OCI-LY7 (cell line): ENCODE measurements around the gene SCTR. TPM values are rescaled to one million over a fixed set of nuclear protein-coding genes. Genes with fewer than 3 reads are reported as not detected.

Source experiments
- BruUV-seq: library from RNA; stranded (reverse); fragments of 400-500 nt; replicated peaks from 2 replicates; lab custom pipeline; 2021; lab: Mats Ljungman, UMichigan
- CTCF ChIA-PET: fragments of 300-600 bp; sonication (Branson Sonifier 250); formaldehyde crosslinking; loops from one replicate; lab custom pipeline; 2022; ENCODE audit warnings: antibody characterized with exemption; ENCODE audit not compliant: unreplicated experiment; lab: Charles Lee
- POLR2A ChIA-PET: fragments of 300-600 bp; sonication (Branson Sonifier 250); formaldehyde crosslinking; loops from one replicate; lab custom pipeline; 2022; ENCODE audit warnings: antibody characterized with exemption; lab: Charles Lee
- DNase-seq: peaks from one replicate; pipeline ENCODE4 v3.0.0-alpha.2; 2015; ENCODE audit warnings: low spot score
- H2AFZ ChIP-seq: fragments of 200-600 bp; sonication (generic), shearing (Covaris generic); 2 replicates; pipeline ENCODE4 v1.6.1; 2014; ENCODE audit warnings: mild to moderate bottlenecking, antibody characterized with exemption, low read length, moderate library complexity
- H3K27ac ChIP-seq: fragments of 200-600 bp; sonication (generic); 2 replicates; pipeline ENCODE4 v1.5.1; 2014; ENCODE audit warnings: mixed run types, low read depth, mild to moderate bottlenecking, moderate library complexity, low read length, inconsistent platforms; ENCODE audit not compliant: poor library complexity, severe bottlenecking
- H3K36me3 ChIP-seq: fragments of 200-600 bp; sonication (generic); 2 replicates; pipeline ENCODE4 v1.6.1; 2014; ENCODE audit warnings: mild to moderate bottlenecking, antibody characterized with exemption, low read length, moderate library complexity, mixed read lengths; ENCODE audit not compliant: insufficient read depth
- H3K4me1 ChIP-seq: fragments of 200-600 bp; sonication (generic); 2 replicates; pipeline ENCODE4 v1.5.1; 2014; ENCODE audit warnings: mild to moderate bottlenecking, low read length; ENCODE audit not compliant: insufficient read depth, poor library complexity, severe bottlenecking
- H3K4me2 ChIP-seq: fragments of 200-600 bp; sonication (generic); 2 replicates; pipeline ENCODE4 v1.6.1; 2014; ENCODE audit warnings: mild to moderate bottlenecking, low read length
- H3K4me3 ChIP-seq: fragments of 200-600 bp; sonication (generic); 2 replicates; pipeline ENCODE4 v1.5.1; 2014; ENCODE audit warnings: mild to moderate bottlenecking, low read depth, low read length; ENCODE audit not compliant: poor library complexity, severe bottlenecking
- H3K79me2 ChIP-seq: fragments of 200-600 bp; sonication (generic); 2 replicates; pipeline ENCODE4 v1.6.1; 2016; ENCODE audit warnings: low read depth, mild to moderate bottlenecking, low read length, moderate library complexity, mixed read lengths; ENCODE audit not compliant: insufficient read depth
- H3K9me2 ChIP-seq: fragments of 200-600 bp; sonication (generic); 2 replicates; pipeline ENCODE4 v1.6.1; 2016; ENCODE audit warnings: mild to moderate bottlenecking, low read length, mixed read lengths; ENCODE audit not compliant: insufficient read depth
- H3K9me3 ChIP-seq: fragments of 200-600 bp; sonication (generic); 2 replicates; pipeline ENCODE4 v1.6.1; 2014; ENCODE audit warnings: mild to moderate bottlenecking, mixed run types, low read length, mixed read lengths
- H4K20me1 ChIP-seq: fragments of 200-600 bp; sonication (generic); 2 replicates; pipeline ENCODE4 v1.6.1; 2014; ENCODE audit warnings: mild to moderate bottlenecking, antibody characterized with exemption, low read length, moderate library complexity, mixed read lengths; ENCODE audit not compliant: insufficient read depth
- EZH2phosphoT487 ChIP-seq: fragments of 200-600 bp; sonication (generic); IDR thresholded peaks from 2 replicates; pipeline ENCODE4 v1.6.1; 2018; ENCODE audit warnings: low read depth, borderline replicate concordance, mild to moderate bottlenecking, mixed run types, antibody characterized with exemption, low read length, moderate library complexity, mixed read lengths
- intact Hi-C: fragments of 100-400 bp; cut with micrococcal nuclease; formaldehyde crosslinking; loops from one replicate; pipeline ENCODE4 v1.10.0; 2022; ENCODE audit not compliant: unreplicated experiment
- total RNA-seq, 2 experiments: library from RNA; depleted of rRNA in 1 of 2; stranded (reverse); fragments of >200 nt in 1 of 2; shearing (Covaris generic) in 1 of 2; gene quantifications; 2 replicates each; pipeline ENCODE4 v1.2.3, GENCODE V29; 2014 to 2022
- TF ChIP-seq, protein P1 (sequence below): fragments of 200-600 bp; sonication (generic); conservative IDR thresholded peaks from 2 replicates; pipeline ENCODE4 v1.5.1; 2014; ENCODE audit warnings: mild to moderate bottlenecking, antibody characterized with exemption, low read length, moderate library complexity, mixed read lengths

SCTR gene
- total RNA-seq, 2 experiments from 2014 or later: not detected

DNA sequence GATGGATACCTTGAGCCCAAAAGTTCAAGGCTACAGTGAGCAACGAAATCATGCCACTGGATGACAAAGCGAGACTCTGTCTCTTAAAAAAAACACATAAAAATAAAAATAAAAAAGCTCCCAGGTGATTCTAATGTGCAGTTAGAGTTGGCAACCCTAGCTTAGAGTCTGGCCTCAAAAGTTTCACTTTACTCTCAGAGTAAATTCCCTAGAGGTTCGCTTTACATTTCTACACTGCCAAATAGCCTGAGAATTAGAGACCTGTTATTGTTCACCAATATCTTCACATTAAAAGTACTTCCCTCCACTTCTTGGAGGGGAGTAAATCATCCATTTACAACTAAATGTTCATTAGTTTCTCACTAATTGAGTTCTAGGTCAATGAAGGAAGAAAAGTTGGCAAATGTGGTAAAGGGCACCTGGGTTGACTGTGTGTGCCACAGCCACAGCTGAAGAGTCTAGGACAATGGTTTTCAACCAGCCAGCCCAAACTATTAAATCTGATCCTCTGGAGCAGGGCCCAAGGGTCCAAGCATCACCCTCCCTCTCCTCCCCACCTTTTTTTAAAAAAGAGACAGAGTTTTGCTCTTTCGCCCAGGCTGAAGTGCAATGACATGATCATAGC, 107.9 kb downstream of the SCTR start:
- H3K9me3 ChIP-seq: 0 out of 2 replicates have a peak, but pooled peaks cover 4% of the 10 kb centered on the region
- H3K4me2 ChIP-seq: 0 out of 2 replicates have a peak overlapping the region, but pooled peaks have one; percentile 9
- intact Hi-C loops: no loop called here
- BruUV-seq: no TSS peak
- ChIA-PET POLR2A (interaction anchor here (0.9 to 1.6 kb wide), 5 partner anchors 15 to 103 kb away, joined by 3 to 4 read pairs (median 3); no protein-coding TSS in a partner anchor), CTCF (interaction anchor here (2.1 kb wide), 1 partner anchor 60 kb away, joined by 8 read pairs; no protein-coding TSS in a partner anchor)
- peak; percentile 31 for DNase-seq
- peaks cover 32% of the 10 kb centered on the region for H3K4me1 ChIP-seq
- no peaks in the 10 kb centered on the region for H3K36me3 ChIP-seq
- no peak overlapping the region for H2AFZ ChIP-seq
- no peak for TF ChIP-seq EZH2phosphoT487
- TF ChIP-seq, protein P1, sequence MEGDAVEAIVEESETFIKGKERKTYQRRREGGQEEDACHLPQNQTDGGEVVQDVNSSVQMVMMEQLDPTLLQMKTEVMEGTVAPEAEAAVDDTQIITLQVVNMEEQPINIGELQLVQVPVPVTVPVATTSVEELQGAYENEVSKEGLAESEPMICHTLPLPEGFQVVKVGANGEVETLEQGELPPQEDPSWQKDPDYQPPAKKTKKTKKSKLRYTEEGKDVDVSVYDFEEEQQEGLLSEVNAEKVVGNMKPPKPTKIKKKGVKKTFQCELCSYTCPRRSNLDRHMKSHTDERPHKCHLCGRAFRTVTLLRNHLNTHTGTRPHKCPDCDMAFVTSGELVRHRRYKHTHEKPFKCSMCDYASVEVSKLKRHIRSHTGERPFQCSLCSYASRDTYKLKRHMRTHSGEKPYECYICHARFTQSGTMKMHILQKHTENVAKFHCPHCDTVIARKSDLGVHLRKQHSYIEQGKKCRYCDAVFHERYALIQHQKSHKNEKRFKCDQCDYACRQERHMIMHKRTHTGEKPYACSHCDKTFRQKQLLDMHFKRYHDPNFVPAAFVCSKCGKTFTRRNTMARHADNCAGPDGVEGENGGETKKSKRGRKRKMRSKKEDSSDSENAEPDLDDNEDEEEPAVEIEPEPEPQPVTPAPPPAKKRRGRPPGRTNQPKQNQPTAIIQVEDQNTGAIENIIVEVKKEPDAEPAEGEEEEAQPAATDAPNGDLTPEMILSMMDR: no peak
- no peaks in the 10 kb centered on the region for H3K79me2 ChIP-seq
- H3K9me2 ChIP-seq: no peaks in the 10 kb centered on the region
- H3K4me3 ChIP-seq: no peak overlapping the region
- H3K27ac ChIP-seq: no peak overlapping the region
- no peaks in the 10 kb centered on the region for H4K20me1 ChIP-seq

DNA sequence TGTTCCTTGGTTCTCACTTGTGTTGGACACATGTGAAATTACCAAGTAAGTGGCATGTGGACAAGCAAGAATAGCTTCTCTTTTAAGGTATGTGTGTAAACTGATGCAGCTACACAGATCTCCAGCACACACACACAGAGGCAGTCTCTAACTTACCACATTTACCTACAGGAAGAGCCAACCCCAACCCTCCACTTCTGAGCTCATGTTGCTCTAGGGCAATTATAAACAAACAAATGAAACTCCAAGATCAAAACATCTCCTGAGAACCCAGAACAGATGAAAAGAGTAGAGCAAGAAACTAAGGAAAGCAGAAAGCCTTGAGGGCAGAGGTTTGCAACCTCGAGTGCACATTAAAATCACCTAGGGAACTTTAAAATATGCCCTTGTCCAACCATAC, 108.7 kb downstream of the SCTR start:
- no peak for TF ChIP-seq EZH2phosphoT487
- TF ChIP-seq, protein P1: no peak
- Histone ChIP-seq H3K79me2 (no peaks in the 10 kb centered on the region), H3K27ac (peak overlapping the region; percentile 51), H3K9me2 (no peaks in the 10 kb centered on the region), H3K36me3 (no peaks in the 10 kb centered on the region), H3K4me1 (peaks cover 32% of the 10 kb centered on the region), H2AFZ (peak overlapping the region; percentile 97), H4K20me1 (no peaks in the 10 kb centered on the region), H3K4me3 (no peak overlapping the region), H3K9me3 (no peaks in the 10 kb centered on the region), H3K4me2 (peak overlapping the region; percentile 53)
- BruUV-seq: no TSS peak
- intact Hi-C loops: no loop called here
- ChIA-PET CTCF (interaction anchor here (1.0 to 2.1 kb wide), 2 partner anchors 61 to 104 kb away, joined by 6 to 8 read pairs; no protein-coding TSS in a partner anchor), POLR2A (interaction anchor here (0.7 to 1.2 kb wide), 7 partner anchors 12 to 501 kb away, joined by 3 to 4 read pairs (median 3); no protein-coding TSS in a partner anchor)
- DNase-seq: peak; percentile 21
